Endodermal cell (in vitro differentiated cells): Measurements from ENCODE around the gene C21orf91. TPM values are rescaled to one million over a fixed set of nuclear protein-coding genes. Genes with fewer than 3 reads are reported as not detected.

Experiments
- DNase-seq: peaks from one replicate; pipeline ENCODE4 v3.0.0-alpha.2; 2017
- H3K27ac ChIP-seq: 2 replicates; pipeline ENCODE4 v1.5.1; 2013; ENCODE audit warnings: mild to moderate bottlenecking, low read depth, low read length, moderate library complexity
- H3K27me3 ChIP-seq: 2 replicates; pipeline ENCODE4 v1.6.1; 2013; ENCODE audit warnings: mild to moderate bottlenecking, low read length, moderate library complexity; ENCODE audit not compliant: insufficient read depth, control insufficient read depth, poor library complexity, severe bottlenecking
- H3K36me3 ChIP-seq: 2 replicates; pipeline ENCODE4 v1.7.0; 2013; ENCODE audit warnings: mild to moderate bottlenecking, low read length, moderate library complexity; ENCODE audit not compliant: control insufficient read depth, insufficient read depth
- H3K4me1 ChIP-seq: one replicate; pipeline ENCODE4 v1.7.0; 2013; ENCODE audit warnings: low read length; ENCODE audit not compliant: control insufficient read depth, insufficient read depth
- H3K4me3 ChIP-seq: 2 replicates; pipeline ENCODE4 v1.5.1; 2013; ENCODE audit warnings: mild to moderate bottlenecking, low read length, moderate library complexity
- H3K9ac ChIP-seq: 2 replicates; pipeline ENCODE4 v1.6.1; 2013; ENCODE audit warnings: mild to moderate bottlenecking, low read length, moderate library complexity; ENCODE audit not compliant: poor library complexity, severe bottlenecking; ENCODE audit errors: extremely low read depth
- H3K9me3 ChIP-seq: 2 replicates; pipeline ENCODE4 v1.6.1; 2013; ENCODE audit warnings: mild to moderate bottlenecking, low read length, moderate library complexity; ENCODE audit not compliant: control insufficient read depth
- H3K27ac Mint-ChIP-seq: 2 replicates; pipeline ENCODE4 v1.8.0; 2020; ENCODE audit warnings: mixed read lengths
- H3K27me3 Mint-ChIP-seq: 2 replicates; pipeline ENCODE4 v1.8.0; 2021; ENCODE audit warnings: mild to moderate bottlenecking, mixed read lengths; ENCODE audit not compliant: insufficient read depth
- H3K36me3 Mint-ChIP-seq: 2 replicates; pipeline ENCODE4 v1.8.0; 2020; ENCODE audit warnings: low read depth, mixed read lengths
- H3K4me1 Mint-ChIP-seq: 2 replicates; pipeline ENCODE4 v1.8.0; 2020; ENCODE audit warnings: mixed read lengths
- H3K4me3 Mint-ChIP-seq: 2 replicates; pipeline ENCODE4 v1.8.0; 2020; ENCODE audit warnings: mild to moderate bottlenecking, moderate library complexity, mixed read lengths
- H3K9me3 Mint-ChIP-seq: 2 replicates; pipeline ENCODE4 v1.8.0; 2020; ENCODE audit warnings: mild to moderate bottlenecking, mixed read lengths
- WGBS, 2 experiments: methylation state at CpG; one replicate each; pipeline versions ENCODE4 v1.1.5 to v1.1.7; 2013; ENCODE audit warnings: missing lambda C conversion rate in 2 of 2, mixed read lengths in 1 of 2; ENCODE audit not compliant: insufficient coverage in 1 of 2, insufficient read length in 1 of 2; 5-methylcytosine and 5-hydroxymethylcytosine counted together
- total RNA-seq, 2 donors: library from RNA; stranded (reverse); fragmentation: NEBNext Ultra II Directional in 1 of 2; extraction: Animal tissue kit (Norgen Biotek cat#: 25700) in 1 of 2; gene quantifications; 2 replicates in 1 of 2; 3 replicates in 1 of 2; pipeline ENCODE4 v1.2.1, GENCODE V29; 2021
- TF ChIP-seq, protein P1 (sequence below): fragments of 200-600 bp; sonication (generic); conservative IDR thresholded peaks from 2 replicates; pipeline ENCODE4 v1.5.0; 2021; ENCODE audit warnings: antibody characterized with exemption, mild to moderate bottlenecking

C21orf91 gene
- total RNA-seq, 2 donors from 2014 or later = 32.3 to 49.5 TPM

DNA sequence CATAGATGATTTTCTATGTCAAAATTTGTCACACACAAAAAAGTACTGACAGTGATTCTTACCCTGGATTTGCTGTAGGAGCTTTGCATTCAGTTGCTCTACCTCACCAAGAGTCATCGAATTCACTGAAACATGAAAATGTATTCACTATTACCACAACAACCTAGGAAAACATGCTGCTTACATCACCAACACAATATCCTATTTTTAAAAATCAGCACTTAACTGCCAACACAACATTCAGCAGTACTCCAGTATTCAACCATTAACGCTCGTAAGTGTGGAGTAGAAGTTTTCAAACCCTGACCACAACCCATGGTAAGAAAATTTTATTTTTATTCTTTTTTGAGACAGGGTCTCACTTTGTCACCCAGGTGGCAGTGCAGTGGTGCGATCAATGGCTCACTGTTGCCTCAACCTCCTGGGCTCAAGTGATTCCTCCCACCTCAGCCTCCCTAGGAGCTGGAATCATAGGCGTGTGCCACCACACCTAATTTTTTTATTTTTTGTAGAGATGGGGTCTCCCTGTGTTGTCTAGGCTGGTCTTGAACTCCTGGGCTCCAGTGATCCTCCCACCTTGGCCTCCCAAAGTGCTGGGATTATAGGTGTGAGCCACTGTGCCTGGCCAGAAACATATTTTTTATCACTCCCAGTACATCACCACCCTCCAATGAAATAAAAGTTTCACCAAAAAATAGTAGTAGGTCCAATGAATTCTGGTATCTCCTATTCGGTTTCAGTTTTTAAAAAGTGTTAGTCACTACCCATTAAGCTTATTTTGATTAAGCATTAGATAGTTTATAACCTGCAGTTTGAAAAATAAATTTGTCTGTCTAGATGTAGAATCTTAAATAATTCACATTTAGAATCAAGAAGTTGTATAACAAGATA, 23.8 kb downstream of the C21orf91 start:
- no peaks in the 10 kb centered on the region for H3K9me3 ChIP-seq
- no peak overlapping the region for H3K4me3 ChIP-seq
- H3K9ac ChIP-seq = no peak overlapping the region
- Mint-ChIP-seq H3K27ac (no peak overlapping the region), H3K9me3 (no peaks in the 10 kb centered on the region), H3K4me3 (no peak overlapping the region), H3K4me1 (peaks cover 4% of the 10 kb centered on the region), H3K36me3 (peaks cover 46% of the 10 kb centered on the region), H3K27me3 (no peaks in the 10 kb centered on the region)
- H3K4me1 ChIP-seq = no peaks in the 10 kb centered on the region
- no peaks in the 10 kb centered on the region for H3K27me3 ChIP-seq
- 92 to 100% methylated on average over 2 to 6 of the region's 6 CpGs for WGBS, 2 experiments
- H3K27ac ChIP-seq = no peak overlapping the region
- TF ChIP-seq, protein P1, sequence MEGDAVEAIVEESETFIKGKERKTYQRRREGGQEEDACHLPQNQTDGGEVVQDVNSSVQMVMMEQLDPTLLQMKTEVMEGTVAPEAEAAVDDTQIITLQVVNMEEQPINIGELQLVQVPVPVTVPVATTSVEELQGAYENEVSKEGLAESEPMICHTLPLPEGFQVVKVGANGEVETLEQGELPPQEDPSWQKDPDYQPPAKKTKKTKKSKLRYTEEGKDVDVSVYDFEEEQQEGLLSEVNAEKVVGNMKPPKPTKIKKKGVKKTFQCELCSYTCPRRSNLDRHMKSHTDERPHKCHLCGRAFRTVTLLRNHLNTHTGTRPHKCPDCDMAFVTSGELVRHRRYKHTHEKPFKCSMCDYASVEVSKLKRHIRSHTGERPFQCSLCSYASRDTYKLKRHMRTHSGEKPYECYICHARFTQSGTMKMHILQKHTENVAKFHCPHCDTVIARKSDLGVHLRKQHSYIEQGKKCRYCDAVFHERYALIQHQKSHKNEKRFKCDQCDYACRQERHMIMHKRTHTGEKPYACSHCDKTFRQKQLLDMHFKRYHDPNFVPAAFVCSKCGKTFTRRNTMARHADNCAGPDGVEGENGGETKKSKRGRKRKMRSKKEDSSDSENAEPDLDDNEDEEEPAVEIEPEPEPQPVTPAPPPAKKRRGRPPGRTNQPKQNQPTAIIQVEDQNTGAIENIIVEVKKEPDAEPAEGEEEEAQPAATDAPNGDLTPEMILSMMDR = no peak
- H3K36me3 ChIP-seq = peaks cover 90% of the 10 kb centered on the region
- DNase-seq = no peak

DNA sequence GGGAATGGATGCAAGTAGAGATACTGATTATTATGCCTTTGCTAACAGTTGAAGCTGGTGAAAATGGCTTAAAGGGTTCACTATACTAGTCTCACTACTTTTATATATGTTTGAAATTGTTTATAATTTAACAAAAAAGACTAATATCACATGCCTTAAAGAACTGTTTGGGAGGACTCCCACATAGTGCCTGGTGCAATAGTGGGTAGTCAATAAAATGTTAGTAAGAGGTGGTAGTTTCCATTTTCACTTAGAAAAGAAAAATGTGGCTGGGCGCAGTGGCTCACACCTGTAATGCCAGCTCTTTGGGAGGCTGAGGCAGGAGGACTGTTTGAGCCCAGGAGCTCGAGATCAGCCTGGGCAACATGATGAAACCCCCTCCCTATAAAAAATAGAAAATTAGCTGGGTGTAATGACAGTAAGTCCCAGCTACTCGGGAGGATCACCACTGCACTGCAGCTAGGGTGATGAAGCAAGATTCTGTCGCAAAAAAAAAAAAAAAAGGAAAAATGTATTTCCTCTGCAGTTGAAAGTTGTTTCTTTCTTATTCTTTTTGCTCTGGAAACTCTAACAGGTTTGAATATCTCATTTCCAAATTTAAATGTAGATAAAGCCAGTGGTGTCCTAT, 24.5 kb downstream of the C21orf91 start:
- H3K36me3 ChIP-seq = peaks cover 92% of the 10 kb centered on the region
- Mint-ChIP-seq H3K27me3 (no peaks in the 10 kb centered on the region), H3K4me3 (no peak overlapping the region), H3K27ac (no peak overlapping the region), H3K9me3 (no peaks in the 10 kb centered on the region), H3K36me3 (peaks cover 45% of the 10 kb centered on the region), H3K4me1 (peaks cover 4% of the 10 kb centered on the region)
- H3K9me3 ChIP-seq = no peaks in the 10 kb centered on the region
- 90 to 94% methylated on average over 3 of the region's 4 CpGs for WGBS, 2 experiments
- H3K9ac ChIP-seq = no peak overlapping the region
- no peak for DNase-seq
- TF ChIP-seq, protein P1 = no peak
- no peaks in the 10 kb centered on the region for H3K27me3 ChIP-seq
- H3K4me1 ChIP-seq = no peaks in the 10 kb centered on the region
- H3K4me3 ChIP-seq = no peak overlapping the region
- H3K27ac ChIP-seq = no peak overlapping the region

DNA sequence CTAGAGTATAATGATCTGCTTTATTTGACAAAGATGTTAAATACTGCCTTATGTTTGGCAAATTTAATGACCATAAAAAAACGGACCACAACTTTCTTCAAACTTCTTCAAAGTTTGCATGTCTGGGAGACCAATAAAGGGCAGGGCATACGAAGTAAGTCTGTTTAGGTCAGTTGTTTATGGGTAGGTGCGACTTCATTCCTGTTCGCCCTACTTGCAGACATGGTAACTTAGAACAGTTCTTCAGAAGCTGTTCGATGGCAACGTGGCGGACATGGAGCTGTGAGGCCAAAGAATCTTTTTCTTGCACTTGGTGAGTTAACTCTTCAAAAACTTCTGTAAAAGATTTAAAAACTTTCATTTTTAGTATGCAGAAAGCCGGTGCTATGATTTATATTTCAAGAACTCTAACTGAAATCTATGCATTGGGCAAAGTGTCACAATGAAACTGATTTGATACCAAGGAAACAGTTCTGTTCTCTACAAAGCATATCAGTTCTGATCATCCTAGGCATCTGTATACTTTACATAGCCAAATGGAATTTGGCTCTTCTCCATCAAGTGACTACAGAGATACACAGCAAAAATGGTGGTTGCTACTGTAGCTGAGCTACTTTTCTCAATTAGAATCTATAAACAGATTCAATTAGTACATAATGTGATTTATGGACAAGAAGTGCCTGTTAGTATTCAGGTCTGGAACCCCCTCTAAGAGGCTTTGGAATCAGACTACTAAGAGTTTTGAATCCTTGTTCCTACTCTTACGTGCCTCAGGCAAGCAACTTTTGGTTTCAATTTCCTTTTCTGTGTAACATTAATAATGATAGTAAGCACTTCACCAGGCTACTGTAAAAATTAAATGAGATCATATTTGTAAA, 25.7 kb downstream of the C21orf91 start:
- Mint-ChIP-seq H3K4me3 (no peak overlapping the region), H3K9me3 (no peaks in the 10 kb centered on the region), H3K27me3 (no peaks in the 10 kb centered on the region), H3K36me3 (peaks cover 45% of the 10 kb centered on the region), H3K27ac (no peak overlapping the region), H3K4me1 (no peaks in the 10 kb centered on the region)
- no peaks in the 10 kb centered on the region for H3K9me3 ChIP-seq
- TF ChIP-seq, protein P1 = no peak
- no peaks in the 10 kb centered on the region for H3K4me1 ChIP-seq
- H3K27me3 ChIP-seq = no peaks in the 10 kb centered on the region
- no peak overlapping the region for H3K9ac ChIP-seq
- 97 to 100% methylated on average over 8 to 9 of the region's 9 CpGs for WGBS, 2 experiments
- peaks cover 84% of the 10 kb centered on the region for H3K36me3 ChIP-seq
- H3K27ac ChIP-seq = no peak overlapping the region
- H3K4me3 ChIP-seq = no peak overlapping the region
- no peak for DNase-seq
